Thyroid gland (tissue), 4 donors: Measurements from ENCODE around the gene PLEKHB2.

ENCODE experiments used
- CTCF ChIP-seq, 6 experiments: fragments of 200-600 bp in 3 of 6; fragments of 450-650 bp in 3 of 6; sonication (generic) in 3 of 6; IDR thresholded peaks; one replicate each; pipeline ENCODE4 v1.5.1; 2016 to 2019; ENCODE audit warnings: antibody characterized with exemption in 6 of 6, mild to moderate bottlenecking in 2 of 6, inconsistent platforms in 1 of 6, moderate library complexity in 1 of 6
- POLR2A ChIP-seq, 2 donors: fragments of 450-650 bp; IDR thresholded peaks; one replicate each; pipeline ENCODE4 v1.6.1; 2017; ENCODE audit warnings: antibody characterized with exemption in 2 of 2, mild to moderate bottlenecking in 2 of 2, moderate library complexity in 1 of 2

GRCh38 chr2:131120815-131121317 lies 15.7 kb downstream of the PLEKHB2 start:
- no peak for TF ChIP-seq POLR2A (IDR thresholded peaks at IDR 0.05)
- no peak for TF ChIP-seq CTCF (IDR thresholded peaks at IDR 0.05)
